GM13976 (cell line): ENCODE measurements around the gene FTO.

Experiments
- DNase-seq: peaks from one replicate; pipeline ENCODE4 v3.0.0; 2012; ENCODE audit warnings: low spot score
- CTCF ChIP-seq: IDR thresholded peaks from 2 replicates; pipeline ENCODE4 v1.5.1; 2012; ENCODE audit warnings: borderline replicate concordance, mild to moderate bottlenecking; ENCODE audit not compliant: insufficient read depth; ENCODE audit errors: extremely low read depth, missing control alignments, control extremely low read depth
- in situ Hi-C: fragments of 300-500 bp; cut with MboI; formaldehyde crosslinking; loops from one replicate; pipeline ENCODE4 v1.12.0; 2022; ENCODE audit warnings: low sequenced_read_pairs, mixed read lengths, inconsistent platforms; ENCODE audit not compliant: unreplicated experiment

Gene FTO

GRCh38 chr16:53805752-53806151 is 101.8 kb downstream of the FTO start:
- DNase-seq, result no peak
- in situ Hi-C loops, result no loop called here
- TF ChIP-seq CTCF, result no peak

GRCh38 chr16:53809088-53809932 is 105.4 kb downstream of the FTO start:
- DNase-seq, result no peak
- in situ Hi-C loops, result no loop called here
- TF ChIP-seq CTCF, result no peak

DNA sequence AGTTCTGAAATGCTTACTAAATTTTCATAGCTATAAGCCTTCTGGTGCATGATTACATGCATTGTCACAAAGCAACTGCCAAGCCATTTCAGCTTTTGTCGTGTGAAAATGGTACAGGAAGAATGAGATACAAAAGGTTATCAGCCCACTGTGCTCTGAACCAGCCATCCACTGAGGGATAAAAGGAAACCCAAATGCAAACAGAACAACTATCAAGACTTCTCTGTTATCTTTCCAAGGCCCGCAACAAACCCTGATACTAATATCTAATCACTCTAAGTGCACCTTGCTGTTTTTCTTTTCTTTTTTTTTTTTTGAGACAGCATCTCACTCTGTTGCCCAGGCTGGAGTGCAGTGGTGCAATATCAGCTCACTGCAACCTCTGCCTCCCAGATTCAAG is 109.0 kb downstream of the FTO start:
- DNase-seq, result no peak
- TF ChIP-seq CTCF, result no peak
- in situ Hi-C loops, result no loop called here

- TF ChIP-seq CTCF, result no peak
- DNase-seq, result no peak
- in situ Hi-C loops, result no loop called here
Measured at GRCh38 chr16:53814801-53815200, 110.8 kb downstream of the FTO start.

GRCh38 chr16:53816211-53816836 is 112.4 kb downstream of the FTO start:
- no peak for DNase-seq
- TF ChIP-seq CTCF, result no peak
- in situ Hi-C loops, result no loop called here

DNA sequence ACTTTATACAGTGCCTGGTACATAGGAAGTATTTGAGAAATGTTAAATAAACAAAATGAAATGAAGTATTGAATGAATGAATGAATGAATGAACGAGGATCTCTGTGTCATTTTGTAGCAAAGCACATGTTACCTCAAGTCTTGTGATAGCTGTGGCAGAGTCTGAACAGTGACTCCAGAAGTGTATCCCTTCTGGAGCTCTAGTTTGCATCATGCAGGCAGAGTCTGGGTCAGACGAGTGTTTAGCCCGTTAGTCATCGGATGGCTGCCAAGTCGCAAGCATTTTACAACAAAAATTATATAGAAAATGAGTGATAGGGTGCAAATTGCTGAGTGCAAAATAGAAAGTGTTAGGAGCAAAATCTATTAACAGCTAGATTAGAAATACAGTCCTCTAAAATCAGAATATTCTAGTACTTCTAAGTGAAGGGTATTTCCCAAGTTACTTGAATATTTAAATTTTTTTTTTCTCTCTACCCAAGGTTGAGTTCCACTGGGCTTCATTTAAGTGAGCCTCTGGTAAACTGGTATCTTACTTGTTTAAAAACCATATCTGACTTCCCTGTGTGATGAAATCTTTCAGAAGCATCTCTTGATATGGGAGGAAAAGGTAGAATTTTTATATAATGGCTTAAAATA is 113.3 kb downstream of the FTO start:
- in situ Hi-C loops, result no loop called here
- TF ChIP-seq CTCF, result no peak
- DNase-seq, result no peak
